ENCODE measurements around the gene RIPOR3.
"Not testable (repeated sequence)": the region's sequence is repeated elsewhere in the genome, so short reads cannot be mapped to it uniquely, and the experiment has no call there.

The RIPOR3 gene

DNA sequence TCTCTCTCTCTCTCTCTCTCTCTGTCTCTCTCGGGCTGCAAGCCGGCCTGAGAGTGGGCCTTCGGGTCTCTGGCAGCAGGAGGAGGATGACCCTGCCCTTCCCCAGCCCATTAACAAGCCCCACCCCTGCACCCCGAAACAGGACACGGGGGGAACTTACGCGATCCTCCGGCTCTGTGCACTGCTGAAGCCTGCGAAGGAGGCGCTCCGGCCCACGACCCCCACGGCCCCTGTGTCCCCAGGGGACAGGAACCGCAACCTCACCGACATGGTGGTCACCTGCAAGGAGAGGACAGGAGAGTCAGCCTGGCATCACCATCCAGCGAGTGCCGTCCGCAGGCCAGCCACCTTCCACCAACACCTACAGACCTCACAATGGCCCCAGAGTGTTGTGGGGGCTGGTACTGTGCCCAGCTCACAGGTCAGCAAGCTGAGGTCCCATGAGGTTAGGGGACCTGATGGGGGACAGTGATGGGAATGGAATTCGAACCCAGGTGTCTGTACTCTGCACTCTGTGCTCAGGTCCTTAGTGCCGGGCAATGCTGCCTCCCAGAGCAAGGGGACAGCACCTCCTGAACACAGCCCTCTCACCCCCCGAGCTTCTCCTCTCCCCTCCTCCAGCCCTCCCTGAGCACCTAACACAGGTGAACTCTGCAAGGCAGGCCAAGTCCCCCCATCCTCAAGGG, 60.6 kb downstream of the RIPOR3 start:
- FAIRE-seq: no peak

DNA sequence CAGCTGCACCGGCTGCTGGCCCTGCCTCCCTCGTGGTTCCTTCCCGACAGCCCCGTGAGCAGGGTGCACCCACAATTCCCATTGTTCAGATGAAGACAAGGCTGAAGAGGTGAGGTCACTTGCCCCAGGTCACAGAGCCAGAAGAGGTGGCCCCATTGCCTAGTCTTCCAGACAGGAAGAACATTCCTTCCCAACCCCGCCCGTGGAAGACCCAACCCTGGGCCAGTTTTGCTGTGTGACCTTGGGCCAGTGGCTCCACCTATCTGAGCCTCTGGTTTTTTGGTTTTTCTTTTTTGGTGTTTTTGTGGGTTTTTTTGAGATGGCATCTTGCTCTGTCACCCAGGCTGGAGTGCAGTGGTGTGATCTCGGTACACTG, 61.7 kb downstream of the RIPOR3 start:
- no peak for FAIRE-seq

DNA sequence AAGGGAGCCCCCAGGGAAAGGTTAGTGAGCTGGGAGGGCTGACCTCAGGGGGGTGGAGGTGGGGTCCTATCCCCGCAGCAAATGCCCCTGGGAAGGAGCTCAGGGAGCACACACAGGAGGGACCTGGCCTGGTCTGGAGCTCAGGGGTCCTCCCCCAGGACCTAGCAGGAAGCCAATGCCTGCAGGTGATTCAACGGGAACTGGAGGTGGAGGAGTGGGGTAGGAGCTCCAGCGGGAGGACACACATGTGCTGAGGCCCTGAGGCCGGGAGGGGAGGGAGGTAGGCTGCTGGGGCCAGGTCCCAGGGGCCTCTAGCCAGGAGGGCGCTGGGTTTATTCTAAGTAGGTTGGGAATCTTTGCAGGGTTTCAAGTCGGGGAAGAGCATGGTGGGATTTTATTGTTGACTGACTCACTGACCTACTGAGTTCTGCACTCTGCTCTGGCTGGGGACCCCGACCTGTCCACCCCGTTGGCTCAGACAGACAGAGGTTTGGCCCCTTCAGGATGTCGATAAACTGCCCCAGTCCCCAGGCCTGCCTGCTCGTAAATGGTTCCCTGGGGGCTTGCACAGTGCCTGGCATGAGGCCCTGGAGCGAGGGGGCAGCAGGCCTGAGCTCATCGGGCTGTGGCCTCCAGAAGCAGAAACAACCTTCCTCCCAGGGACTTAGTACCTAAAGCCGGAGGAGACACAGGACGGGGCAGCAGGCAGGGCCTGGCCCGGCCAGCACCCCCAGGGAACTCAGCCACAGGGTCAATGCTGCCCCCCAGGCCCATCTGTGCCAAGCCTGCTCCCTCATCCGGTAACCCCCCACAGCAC, 62.3 kb downstream of the RIPOR3 start:
- no peak for FAIRE-seq

DNA sequence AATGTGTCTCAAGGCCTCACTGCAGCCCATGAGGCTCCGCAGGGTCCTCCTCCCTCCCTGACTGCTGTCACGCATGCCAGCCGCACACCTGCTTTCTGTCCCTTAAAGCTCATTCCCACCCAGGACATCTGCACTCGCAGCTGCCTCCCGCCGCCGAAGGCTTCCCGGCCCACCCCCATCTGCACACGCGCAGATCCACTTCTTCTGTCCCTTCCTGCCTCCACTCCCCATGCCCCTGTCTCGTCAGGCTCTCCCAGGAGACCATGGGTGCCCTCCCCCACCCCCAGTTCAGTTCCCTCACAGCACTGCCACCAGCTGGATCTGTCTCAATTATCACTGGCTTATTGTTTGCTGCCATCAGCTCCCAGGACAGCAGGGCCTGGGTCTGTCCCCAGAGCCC, 63.0 kb downstream of the RIPOR3 start:
- FAIRE-seq: no peak

DNA sequence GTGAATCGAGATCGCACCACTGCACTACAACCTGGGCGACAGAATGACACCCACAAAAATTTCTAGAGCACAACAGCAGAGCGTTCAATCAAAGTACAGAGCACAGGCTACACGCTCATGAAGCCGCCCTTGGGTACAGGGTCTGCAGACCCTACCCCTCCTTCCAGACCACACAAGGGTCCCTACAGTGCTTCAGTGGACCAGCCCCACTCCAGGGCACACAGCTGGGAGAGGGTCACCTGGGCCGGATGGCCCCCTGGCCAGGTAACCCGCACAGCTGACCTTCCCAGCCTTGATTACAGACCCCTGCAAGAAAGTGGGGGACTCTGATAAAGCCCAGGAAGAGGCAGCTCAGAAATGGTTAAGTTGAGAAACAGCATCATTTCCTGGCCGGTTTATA, 63.6 kb downstream of the RIPOR3 start:
- FAIRE-seq: no peak

DNA sequence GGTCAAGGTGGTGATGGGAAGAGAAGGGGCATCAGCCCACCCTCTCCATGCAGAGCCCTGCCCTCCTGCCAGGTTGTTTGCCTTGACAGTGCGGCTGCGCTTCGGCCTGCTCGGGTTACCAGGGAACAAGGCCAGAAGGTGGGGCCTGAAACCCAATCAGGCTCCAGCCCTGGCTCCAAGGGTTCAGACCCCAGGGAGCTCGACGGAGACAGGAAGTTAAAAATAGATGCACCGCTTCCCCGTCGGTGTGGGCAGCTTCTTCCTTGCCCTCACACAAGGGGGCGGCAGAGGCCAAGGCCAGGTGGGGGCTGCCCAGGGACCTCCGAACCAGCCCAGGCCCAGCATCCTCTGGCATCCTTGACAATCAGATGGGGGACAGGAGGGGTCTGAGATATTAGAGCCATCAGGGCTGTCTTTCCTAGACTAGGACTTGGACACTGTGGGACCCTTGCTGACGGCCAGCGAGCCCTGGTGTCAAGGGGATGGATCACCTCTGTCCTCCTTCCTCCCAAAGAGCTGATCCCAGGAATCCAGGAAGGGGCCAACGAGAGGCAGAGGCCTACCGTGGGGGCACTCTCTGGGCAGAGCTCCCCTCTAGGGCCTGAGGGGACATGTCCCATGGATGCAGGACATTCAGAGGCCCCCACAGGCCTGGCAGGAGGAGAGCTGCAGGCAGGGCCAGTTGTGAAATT, 65.2 kb downstream of the RIPOR3 start:
- no peak for FAIRE-seq

DNA sequence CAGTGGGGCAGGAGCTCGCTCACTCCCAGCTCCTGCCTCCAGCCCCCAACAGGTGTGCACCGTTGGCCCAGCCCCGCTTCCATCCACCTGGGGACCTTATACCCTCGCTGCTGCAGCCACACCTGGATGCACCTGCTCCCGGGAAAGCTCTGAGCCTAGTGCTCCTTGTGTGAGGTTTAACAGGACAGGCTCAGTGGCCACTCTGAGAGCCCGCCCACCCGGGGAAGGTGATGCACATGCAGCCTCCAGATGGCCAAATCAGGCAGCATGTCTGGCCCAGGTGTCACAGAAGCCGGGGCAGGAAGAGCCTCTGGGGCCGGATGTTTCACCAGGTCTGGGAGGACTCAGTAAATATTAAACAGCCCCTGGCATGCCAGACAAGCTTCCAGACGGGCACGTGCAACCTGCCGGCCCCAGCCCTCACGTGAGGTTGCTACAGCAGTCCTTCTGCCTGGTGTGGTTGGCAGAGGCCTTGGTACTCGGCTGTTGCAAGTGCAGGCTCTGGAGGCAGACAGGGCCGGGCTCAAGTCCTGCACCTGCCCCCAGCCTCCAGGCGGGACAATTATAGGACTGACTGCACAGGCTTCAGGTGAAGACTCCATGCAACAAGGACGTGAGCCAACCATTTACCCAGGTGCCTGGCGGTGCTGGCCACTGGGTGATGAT, 66.9 kb downstream of the RIPOR3 start:
- FAIRE-seq: no peak

DNA sequence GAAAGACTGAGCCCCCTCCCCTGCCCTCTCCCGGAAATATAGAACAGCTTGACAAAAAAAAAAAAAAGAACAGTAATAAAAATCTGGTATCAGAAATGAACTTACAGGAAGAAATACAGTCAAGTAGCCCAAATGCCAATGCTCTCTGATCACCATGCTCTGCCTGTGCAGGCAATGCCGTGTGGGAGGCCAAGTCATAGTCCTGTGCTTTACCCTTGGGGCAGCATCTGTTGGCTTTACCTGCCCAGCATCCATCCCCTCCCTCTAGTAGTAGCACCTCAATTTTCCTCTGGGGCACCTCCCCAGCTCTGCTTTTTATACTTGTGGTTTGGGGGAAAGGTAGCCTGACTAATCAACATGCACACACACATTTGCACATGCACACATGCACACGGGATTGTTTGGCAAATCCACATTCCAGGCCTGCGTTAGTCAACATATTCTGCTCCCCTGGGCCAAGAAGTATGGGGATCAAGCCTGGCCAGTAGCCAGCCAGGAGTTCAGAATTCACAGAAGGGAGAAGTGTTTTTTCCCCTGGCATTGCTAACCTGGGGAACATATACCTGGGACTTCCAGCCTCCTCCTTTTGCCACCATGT, 70.2 kb downstream of the RIPOR3 start:
- no peak for FAIRE-seq

DNA sequence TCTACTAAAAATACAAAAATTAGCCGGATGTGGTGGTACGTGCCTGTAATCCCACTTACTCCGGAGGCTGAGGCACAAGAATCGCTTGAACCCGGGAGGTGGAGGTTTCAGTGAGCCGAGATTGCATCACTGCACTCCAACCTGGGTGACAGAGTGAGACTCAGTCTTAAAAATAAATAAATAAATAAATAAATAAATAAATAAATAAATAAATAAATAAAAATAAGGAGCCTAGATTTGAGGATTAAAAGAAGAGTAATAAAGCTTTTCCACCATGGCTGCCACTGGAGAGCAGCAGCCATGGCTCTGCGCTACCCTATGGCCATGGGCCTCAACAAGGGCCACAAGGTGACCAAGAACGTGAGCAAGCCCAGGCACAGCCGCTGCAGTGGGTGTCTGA, 70.9 kb downstream of the RIPOR3 start:
- not testable (repeated sequence) for FAIRE-seq

DNA sequence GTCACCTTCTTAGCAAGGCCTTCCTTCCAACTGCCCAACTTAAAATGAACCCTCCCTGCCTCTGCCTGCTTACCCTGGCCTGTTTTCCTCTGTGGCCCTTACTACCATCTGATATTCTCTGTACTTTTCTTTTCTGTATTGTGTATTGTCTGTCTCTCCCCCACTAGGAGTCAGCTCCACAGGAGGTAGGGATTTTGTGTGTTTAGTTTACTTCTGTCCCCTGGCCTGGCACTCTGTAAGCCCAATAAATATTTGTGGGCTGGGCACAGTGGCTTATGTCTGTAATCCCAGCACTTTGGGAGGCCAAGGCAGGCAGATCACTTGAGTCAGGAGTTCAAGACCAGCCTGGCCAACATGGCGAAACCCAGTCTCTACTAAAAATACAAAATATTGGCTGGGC, 72.8 kb downstream of the RIPOR3 start:
- no peak for FAIRE-seq

DNA sequence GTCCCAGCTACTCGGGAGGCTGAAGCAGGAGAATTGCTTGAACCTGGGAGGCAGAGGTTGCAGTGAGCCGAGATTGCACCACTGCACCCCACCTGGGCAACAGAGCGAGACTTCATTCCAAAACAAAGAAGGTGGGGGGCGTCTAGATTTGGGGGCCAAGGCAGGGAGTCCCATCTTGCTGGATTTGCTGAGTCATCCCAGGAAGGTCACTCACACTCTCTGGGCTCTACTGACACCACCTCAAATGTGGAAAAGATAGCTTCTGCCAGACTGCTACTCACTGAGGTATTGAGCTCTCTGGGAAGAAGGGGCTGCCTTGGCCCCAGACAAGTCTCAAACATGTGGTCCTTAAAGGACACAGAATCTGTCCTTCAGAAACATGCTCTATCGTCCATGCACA, 74.3 kb downstream of the RIPOR3 start:
- no peak for FAIRE-seq

DNA sequence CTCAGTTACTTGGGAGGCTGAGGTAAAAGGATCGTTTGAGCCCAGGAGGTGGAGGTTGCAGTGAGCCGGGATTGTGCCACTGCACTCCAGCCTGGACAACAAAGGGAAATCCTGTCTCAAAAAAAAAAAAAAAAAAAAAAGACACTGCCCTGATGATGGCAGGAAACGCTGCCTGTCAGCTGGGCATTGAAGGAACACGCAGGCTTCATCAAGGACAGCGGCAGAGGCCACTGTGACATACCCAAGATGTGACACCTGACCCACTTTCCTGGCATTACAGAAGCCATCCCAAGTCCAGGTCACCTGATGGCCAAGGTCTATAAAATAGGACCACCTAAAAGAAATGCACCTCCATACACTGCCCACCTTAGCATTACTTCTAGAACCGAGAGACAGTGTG, 75.9 kb downstream of the RIPOR3 start:
- FAIRE-seq: no peak

DNA sequence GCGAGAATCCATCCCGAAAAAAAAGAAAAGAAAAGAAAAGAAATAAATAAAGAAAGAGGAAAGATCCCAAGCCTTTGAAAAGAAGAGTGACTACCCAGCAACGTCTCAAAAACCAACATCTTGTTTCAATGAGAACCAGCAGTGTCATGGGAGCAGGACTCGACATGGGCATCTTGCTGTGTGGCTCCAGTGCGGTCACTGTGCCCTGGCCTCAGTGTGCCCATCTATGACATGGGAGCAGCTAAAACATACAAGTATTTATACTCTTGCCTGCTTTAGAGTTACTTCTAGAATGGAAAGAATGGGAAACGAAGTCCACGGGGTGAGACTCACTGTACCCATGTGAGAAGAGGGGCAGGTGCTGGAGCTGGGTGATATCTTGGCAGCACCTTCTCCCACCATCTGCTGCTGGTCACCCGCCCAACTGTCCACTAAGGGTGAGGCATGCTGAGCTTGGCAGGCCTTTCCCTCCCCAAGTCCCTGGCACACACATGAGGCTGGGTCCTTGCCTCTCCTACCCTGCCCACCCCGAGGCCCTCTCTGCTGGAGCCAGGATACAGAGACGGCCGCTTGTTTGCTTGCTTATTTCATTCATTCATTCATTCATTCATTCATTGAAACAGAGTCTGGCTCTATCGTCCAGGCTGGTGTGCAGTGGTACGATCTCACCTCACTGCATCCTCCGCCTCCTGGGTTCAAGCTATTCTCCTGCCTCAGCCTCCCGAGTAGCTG, 77.7 kb downstream of the RIPOR3 start:
- FAIRE-seq: no peak

DNA sequence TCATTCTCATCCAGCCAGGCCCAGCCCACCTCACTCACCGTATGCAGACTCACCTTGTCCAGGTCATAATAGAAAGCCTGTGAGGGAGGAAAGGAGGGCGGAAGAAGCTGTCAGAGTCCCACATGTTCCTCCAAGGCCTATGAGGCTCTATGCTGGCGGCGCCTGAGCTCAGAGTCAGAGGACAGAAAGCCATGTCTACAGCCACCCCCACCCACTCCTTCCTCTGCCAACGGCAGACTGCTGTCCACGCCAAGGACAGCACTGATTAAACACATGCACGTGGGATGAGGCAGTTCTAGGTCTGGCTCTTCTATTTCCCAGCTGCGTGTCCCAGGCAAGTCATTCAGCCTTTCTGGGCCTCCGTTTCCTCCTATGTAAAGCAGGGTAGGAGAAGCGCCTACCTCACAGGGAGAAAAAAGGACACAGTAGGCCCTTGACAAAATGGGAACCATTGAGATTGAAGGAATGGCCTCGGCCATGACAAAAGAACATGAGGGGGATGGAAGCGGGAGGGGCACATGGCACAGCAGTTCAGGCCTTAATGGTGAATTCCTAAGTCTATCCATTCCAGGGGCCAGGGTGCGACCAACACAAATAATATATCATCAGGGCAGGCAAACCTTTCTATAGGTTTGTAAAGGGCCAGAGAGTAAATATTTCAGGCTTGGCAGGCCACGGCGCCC, 80.1 kb downstream of the RIPOR3 start:
- no peak for FAIRE-seq

DNA sequence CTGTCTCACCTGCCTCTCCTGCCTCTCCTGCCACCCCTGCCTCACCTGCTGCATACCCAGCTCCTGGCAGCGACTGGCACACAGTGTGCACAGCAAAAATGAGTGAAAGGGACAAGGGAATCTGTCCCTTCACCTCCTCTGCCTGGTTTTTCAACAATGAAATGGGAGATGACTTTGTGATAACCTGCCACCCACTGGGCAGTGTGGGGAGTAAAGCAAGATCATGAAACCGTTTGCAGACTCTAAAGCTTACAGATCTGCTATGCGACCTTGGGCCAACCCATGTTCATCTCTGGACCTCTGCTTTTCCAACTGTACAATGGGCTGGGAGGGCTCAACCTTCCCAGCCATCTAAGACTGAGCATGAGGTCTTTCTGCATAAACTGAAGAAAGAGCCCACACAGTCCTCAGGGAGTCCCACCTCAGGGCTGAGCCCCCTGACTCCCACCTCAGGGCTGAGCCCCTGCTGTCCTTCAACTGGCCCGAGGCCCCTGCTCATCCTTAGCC, 81.1 kb downstream of the RIPOR3 start:
- FAIRE-seq: no peak

DNA sequence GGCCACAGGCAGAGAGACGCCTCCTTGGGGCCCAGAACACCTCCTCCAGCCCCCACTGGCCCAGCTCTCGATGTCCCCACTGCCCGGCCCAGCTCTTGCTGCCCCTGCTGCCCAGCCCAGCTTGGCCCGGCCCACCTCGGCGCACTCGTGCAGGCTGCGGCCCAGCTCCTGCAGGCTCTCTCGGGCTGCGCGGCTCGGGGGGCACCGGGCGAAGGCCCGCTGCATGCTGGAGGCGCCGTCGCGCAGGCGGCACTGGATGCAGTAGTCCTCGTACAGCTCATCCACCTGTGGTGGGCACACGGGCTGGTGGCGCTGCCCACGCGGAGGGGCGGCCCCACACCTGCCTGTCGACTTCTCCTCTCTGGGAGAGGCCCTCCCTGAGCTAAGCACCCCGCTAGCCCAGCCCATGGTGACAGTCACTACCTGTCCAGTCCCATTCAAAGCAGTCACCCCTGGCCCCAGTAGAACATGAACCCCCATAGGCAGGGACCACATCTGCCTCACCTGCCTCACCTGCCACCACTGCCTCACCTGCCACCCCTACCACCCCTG, 81.8 kb downstream of the RIPOR3 start:
- no peak for FAIRE-seq

DNA sequence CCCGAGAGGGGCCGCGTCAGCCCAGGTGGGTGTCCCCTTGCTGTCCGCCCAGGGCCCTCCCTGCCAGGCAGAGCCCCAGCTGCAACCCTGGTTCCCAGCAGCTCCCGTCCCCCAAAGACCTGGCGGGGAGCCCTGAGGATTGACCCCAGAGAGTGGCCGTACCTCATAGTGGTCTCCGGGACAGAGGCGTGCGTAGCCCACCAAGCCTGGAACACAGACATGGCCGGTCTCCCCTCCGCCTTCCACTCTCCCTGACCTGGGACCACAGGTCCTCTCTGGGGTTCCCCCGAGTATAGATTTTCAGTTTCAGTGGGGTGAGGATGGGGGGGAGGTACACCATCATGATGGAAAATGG, 82.6 kb downstream of the RIPOR3 start:
- FAIRE-seq: no peak

DNA sequence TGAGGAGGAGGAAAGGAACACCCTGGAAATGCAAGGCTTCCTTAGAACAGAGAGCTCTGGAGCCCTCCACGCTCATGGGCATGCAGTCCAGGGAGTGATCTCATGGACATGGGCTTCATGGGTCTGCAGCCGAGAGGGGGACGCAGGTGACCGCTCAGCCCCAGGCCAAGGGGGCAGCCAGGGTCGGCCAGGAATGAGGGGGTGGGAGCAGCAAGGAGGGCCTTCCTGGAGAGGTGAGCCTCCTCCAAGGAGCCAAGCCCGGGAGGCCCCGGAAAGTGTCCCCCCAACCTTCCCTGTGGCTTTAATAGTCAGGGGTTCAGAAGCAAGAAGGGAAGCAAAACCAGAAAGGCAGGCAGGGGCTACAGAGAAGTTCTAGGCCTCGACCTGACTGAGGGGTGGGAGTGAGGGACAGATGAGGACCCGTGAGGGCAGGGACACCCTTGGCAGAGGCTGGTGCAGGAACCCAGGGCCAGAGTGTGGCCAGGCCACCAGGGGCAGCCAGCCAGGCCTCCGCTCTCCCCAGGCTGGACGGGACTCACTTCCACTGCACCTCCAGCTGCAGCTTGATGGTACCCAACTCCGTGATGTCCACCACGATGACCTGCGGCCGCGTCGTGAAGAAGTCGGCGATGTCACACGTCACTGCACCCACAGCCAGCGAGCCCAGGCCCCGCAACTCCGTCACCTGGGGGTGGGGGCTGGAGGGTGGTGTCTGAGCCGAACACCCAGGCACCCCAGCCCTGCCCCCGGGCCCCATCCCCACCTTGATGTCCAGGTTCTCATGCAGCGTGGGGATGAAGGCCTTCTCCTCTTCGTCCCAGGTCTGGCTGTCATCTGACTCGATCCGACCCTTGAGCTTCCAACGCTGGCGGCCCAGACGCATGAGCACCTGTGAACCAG, 83.2 kb downstream of the RIPOR3 start:
- FAIRE-seq: no peak

DNA sequence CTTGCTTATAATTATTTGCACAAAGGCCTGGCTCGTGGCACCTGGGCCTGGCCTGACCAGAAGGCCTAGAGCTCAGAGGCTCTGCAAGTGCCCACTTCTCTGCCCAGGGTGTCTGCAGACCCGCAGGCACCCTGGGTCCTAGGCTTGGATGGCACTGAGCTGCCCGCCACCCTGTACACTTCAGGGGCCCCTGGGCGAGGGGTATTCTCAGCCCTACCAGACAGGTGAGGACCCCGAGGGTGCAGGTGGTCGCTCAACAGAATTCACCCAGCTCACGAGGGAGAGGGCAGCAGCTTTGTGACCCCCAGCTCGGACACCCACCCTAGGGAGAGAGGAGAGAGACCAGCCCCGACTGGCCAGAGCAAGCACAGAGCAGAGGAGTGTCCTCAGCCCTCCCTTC, 83.9 kb downstream of the RIPOR3 start:
- FAIRE-seq: no peak

DNA sequence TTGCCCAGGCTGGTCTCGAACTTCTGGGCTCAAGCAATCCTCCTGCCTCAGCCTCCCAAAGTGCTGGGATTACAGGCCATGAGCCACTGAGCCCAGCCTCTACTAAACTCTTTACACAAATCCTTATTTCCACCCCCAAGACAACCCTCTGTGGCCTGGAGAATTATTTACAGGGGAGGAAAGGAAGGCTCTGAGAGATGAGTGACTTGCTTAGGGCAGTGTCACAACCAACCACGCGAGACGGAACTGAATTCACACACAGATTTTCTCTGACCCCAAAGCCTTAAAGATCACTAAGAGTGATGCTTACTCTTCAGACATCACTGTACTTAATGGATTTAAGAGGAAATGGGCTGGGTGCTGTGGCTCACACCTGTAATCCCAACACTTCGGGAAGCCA, 86.2 kb downstream of the RIPOR3 start:
- FAIRE-seq: no peak

Measured in colon (tissue), 2 donors.